Esophagus muscularis mucosa (tissue), 4 donors: ENCODE data around the gene TUBE1. TPM values are rescaled to one million over a fixed set of nuclear protein-coding genes. Genes with fewer than 3 reads are reported as not detected.
"Not testable (repeated sequence)": the region's sequence is repeated elsewhere in the genome, so short reads cannot be mapped to it uniquely, and the experiment has no call there.

ENCODE experiments used
- DNase-seq: peaks from one replicate; pipeline ENCODE4 v3.0.0-alpha.2; 2017; ENCODE audit errors: extremely low spot score
- H3K27ac ChIP-seq, 4 donors: fragments of 200-600 bp; sonication (generic); replicated peaks in 1 of 4; 1 replicate in 3 of 4; 2 replicates in 1 of 4; pipeline ENCODE4 v1.5.1; 2016 to 2019; ENCODE audit warnings: mild to moderate bottlenecking in 1 of 4
- H3K27me3 ChIP-seq, 4 donors: fragments of 200-600 bp; sonication (generic); one replicate each; pipeline versions ENCODE4 v1.5.1 to v1.6.0; 2016 to 2019
- H3K36me3 ChIP-seq, 4 donors: fragments of 200-600 bp; sonication (generic); one replicate each; pipeline ENCODE4 v1.5.1; 2016 to 2019
- H3K4me1 ChIP-seq, 4 donors: fragments of 200-600 bp; sonication (generic); one replicate each; pipeline ENCODE4 v1.5.1; 2016 to 2019
- H3K4me3 ChIP-seq, 4 donors: fragments of 200-600 bp; sonication (generic); 1 replicate in 2 of 4; 2 replicates in 2 of 4; pipeline ENCODE4 v1.5.1; 2016 to 2019; ENCODE audit warnings: mild to moderate bottlenecking in 4 of 4, moderate library complexity in 1 of 4
- H3K9me3 ChIP-seq, 4 donors: fragments of 200-600 bp; sonication (generic); 1 replicate in 3 of 4; 2 replicates in 1 of 4; pipeline ENCODE4 v1.5.1; 2016 to 2019
- CTCF ChIP-seq, 3 experiments: fragments of 200-600 bp in 2 of 3; fragments of 450-650 bp in 1 of 3; sonication (generic) in 2 of 3; IDR thresholded peaks; one replicate each; pipeline ENCODE4 v1.5.1; 2017 to 2019; ENCODE audit warnings: antibody characterized with exemption in 3 of 3, mild to moderate bottlenecking in 2 of 3, moderate library complexity in 1 of 3
- EP300 ChIP-seq: sonication (generic); formaldehyde crosslinking; IDR thresholded peaks from one replicate; pipeline ENCODE4 v1.6.1; 2017; ENCODE audit warnings: antibody characterized with exemption
- POLR2A ChIP-seq: fragments of 450-650 bp; IDR thresholded peaks from one replicate; pipeline ENCODE4 v1.6.1; 2017; ENCODE audit warnings: antibody characterized with exemption, moderate library complexity, mild to moderate bottlenecking, low read depth
- POLR2AphosphoS5 ChIP-seq, 2 donors: sonication (generic); formaldehyde crosslinking; IDR thresholded peaks; one replicate each; pipeline ENCODE4 v1.6.1; 2017; ENCODE audit warnings: antibody characterized with exemption in 2 of 2
- WGBS: methylation state at CpG from one replicate; pipeline ENCODE4 v1.1.5; 2018; 5-methylcytosine and 5-hydroxymethylcytosine counted together
- intact Hi-C: fragments of 100-400 bp; cut with DNase I; formaldehyde crosslinking; loops from one replicate; pipeline ENCODE4 v1.15.1; 2023
- total RNA-seq, 4 donors: library from RNA; depleted of rRNA; stranded (reverse); fragments of >200 nt; gene quantifications; one replicate each; pipeline versions ENCODE4 v1.1.0 to v1.2.1, GENCODE V29; 2016

TUBE1 gene
- total RNA-seq, 4 donors from 2014 or later, result 15.6 to 35.3 (median 20.3) TPM

GRCh38 chr6:112113918-112114317 is 26.6 kb upstream of the TUBE1 start:
- no peak overlapping the region for H3K27ac ChIP-seq
- DNase-seq, result no peak
- peaks cover 63 to 100% (median 80%) of the 10 kb centered on the region in 4 donors for H3K36me3 ChIP-seq
- H3K4me1 ChIP-seq, result peaks cover 10 to 36% (median 19%) of the 10 kb centered on the region in 4 donors
- H3K4me3 ChIP-seq, result no peak overlapping the region
- TF ChIP-seq CTCF (IDR thresholded peaks at IDR 0.05) (no peak), EP300 (no peak), POLR2A (no peak), POLR2AphosphoS5 (IDR thresholded peaks at IDR 0.05) (no peak)
- H3K9me3 ChIP-seq, result no peaks in the 10 kb centered on the region
- intact Hi-C loops, result no loop called here
- no peaks in the 10 kb centered on the region for H3K27me3 ChIP-seq

GRCh38 chr6:112113431-112113830 is 26.1 kb upstream of the TUBE1 start:
- Histone ChIP-seq H3K4me3 (no peak overlapping the region), H3K36me3 (peaks cover 63 to 100% (median 79%) of the 10 kb centered on the region in 4 donors), H3K9me3 (no peaks in the 10 kb centered on the region), H3K27me3 (no peaks in the 10 kb centered on the region), H3K27ac (no peak overlapping the region), H3K4me1 (peaks cover 10 to 36% (median 19%) of the 10 kb centered on the region in 4 donors)
- intact Hi-C loops, result no loop called here
- 38% methylated on average over 3 of the region's 3 CpGs for WGBS
- no peak for DNase-seq
- no peak for TF ChIP-seq EP300
- peak in 1 of 2 donors; percentile 17 for TF ChIP-seq POLR2AphosphoS5 (IDR thresholded peaks at IDR 0.05)

GRCh38 chr6:112109262-112109661 is 22.0 kb upstream of the TUBE1 start:
- DNase-seq, result no peak
- WGBS, result 52% methylated on average over 9 of the region's 9 CpGs

GRCh38 chr6:112106562-112106961 is 19.3 kb upstream of the TUBE1 start:
- peak overlapping the region in 1 of 4 donors; percentile 27 for H3K27ac ChIP-seq

More at GRCh38 chr6:112109262-112109661, 22.0 kb upstream of the TUBE1 start:
- TF ChIP-seq POLR2AphosphoS5 (IDR thresholded peaks at IDR 0.05), result peak in 1 of 2 donors; percentile 34
- no peak for TF ChIP-seq EP300
- TF ChIP-seq POLR2A, result no peak
- no peak for TF ChIP-seq CTCF (IDR thresholded peaks at IDR 0.05)
- peaks cover 45 to 82% (median 59%) of the 10 kb centered on the region in 4 donors for H3K36me3 ChIP-seq
- H3K27me3 ChIP-seq, result no peaks in the 10 kb centered on the region
- peak overlapping the region in 3 of 4 donors; percentile 5 to 34 (median 20) for H3K27ac ChIP-seq
- H3K9me3 ChIP-seq, result no peaks in the 10 kb centered on the region
- H3K4me1 ChIP-seq, result peaks cover 10 to 22% (median 11%) of the 10 kb centered on the region in 4 donors
- intact Hi-C loops, result no loop called here
- no peak overlapping the region for H3K4me3 ChIP-seq

GRCh38 chr6:112106026-112106425 is 18.7 kb upstream of the TUBE1 start:
- H3K27me3 ChIP-seq, intact Hi-C loops, H3K27ac ChIP-seq, H3K4me3 ChIP-seq, DNase-seq, H3K9me3 ChIP-seq: not testable (repeated sequence)
- WGBS, result 87% methylated on average over 2 of the region's 2 CpGs
- H3K4me1 ChIP-seq, result peaks cover 0 to 12% (median 1%) of the 10 kb centered on the region in 4 donors
- H3K36me3 ChIP-seq, result peaks cover 19 to 60% (median 34%) of the 10 kb centered on the region in 4 donors

More at GRCh38 chr6:112106562-112106961, 19.3 kb upstream of the TUBE1 start:
- no peak overlapping the region for H3K4me3 ChIP-seq
- no peaks in the 10 kb centered on the region for H3K9me3 ChIP-seq
- H3K4me1 ChIP-seq, result peaks cover 0 to 13% (median 3%) of the 10 kb centered on the region in 4 donors
- H3K27me3 ChIP-seq, result no peaks in the 10 kb centered on the region
- DNase-seq, result no peak
- TF ChIP-seq POLR2A (no peak), POLR2AphosphoS5 (IDR thresholded peaks at IDR 0.05) (peak in 1 of 2 donors; percentile 44)
- 70% methylated on average over 2 of the region's 2 CpGs for WGBS
- intact Hi-C loops, result no loop called here
- peaks cover 25 to 66% (median 37%) of the 10 kb centered on the region in 4 donors for H3K36me3 ChIP-seq

- 68% methylated on average over 4 of the region's 4 CpGs for WGBS
- no peak for DNase-seq
- Histone ChIP-seq H3K36me3 (peaks cover 0 to 17% (median 3%) of the 10 kb centered on the region in 4 donors), H3K4me1 (peaks cover 0 to 3% (median 0%) of the 10 kb centered on the region in 4 donors), H3K27ac (no peak overlapping the region), H3K27me3 (no peaks in the 10 kb centered on the region), H3K4me3 (no peak overlapping the region), H3K9me3 (no peaks in the 10 kb centered on the region)
- intact Hi-C loops, result no loop called here
- TF ChIP-seq EP300 (no peak), POLR2A (no peak), POLR2AphosphoS5 (IDR thresholded peaks at IDR 0.05) (no peak), CTCF (IDR thresholded peaks at IDR 0.05) (no peak)
These were observed 13.3 kb upstream of the TUBE1 start for GRCh38 chr6:112100561-112100960.
